Progenitor cell of endocrine pancreas (in vitro differentiated cells): ENCODE measurements around the gene PTCD3. TPM values are rescaled to one million over a fixed set of nuclear protein-coding genes. Genes with fewer than 3 reads are reported as not detected.

ENCODE experiments used
- DNase-seq: peaks from one replicate; pipeline ENCODE4 v3.0.0; 2021; ENCODE audit warnings: low spot score; ENCODE audit not compliant: unreplicated experiment
- H3K27ac Mint-ChIP-seq: 2 replicates; pipeline ENCODE4 v1.8.0; 2021; ENCODE audit warnings: mild to moderate bottlenecking, moderate library complexity, mixed read lengths
- H3K27me3 Mint-ChIP-seq: 2 replicates; pipeline ENCODE4 v1.8.0; 2021; ENCODE audit warnings: mixed read lengths
- H3K36me3 Mint-ChIP-seq: 2 replicates; pipeline ENCODE4 v1.8.0; 2022; ENCODE audit warnings: mixed read lengths; ENCODE audit not compliant: insufficient read depth
- H3K4me1 Mint-ChIP-seq: 2 replicates; pipeline ENCODE4 v1.8.0; 2021; ENCODE audit warnings: low read depth, mixed read lengths
- H3K4me3 Mint-ChIP-seq: 2 replicates; pipeline ENCODE4 v1.8.0; 2021; ENCODE audit warnings: low read depth, mild to moderate bottlenecking, moderate library complexity, mixed read lengths
- H3K9me3 Mint-ChIP-seq: 2 replicates; pipeline ENCODE4 v1.8.0; 2021; ENCODE audit warnings: low read depth, mixed read lengths
- CTCF ChIP-seq: fragments of 200-600 bp; sonication (generic); IDR thresholded peaks from one replicate; pipeline ENCODE4 v1.5.0; 2021; ENCODE audit warnings: antibody characterized with exemption, mild to moderate bottlenecking; ENCODE audit not compliant: unreplicated experiment
- total RNA-seq: library from RNA; stranded (reverse); gene quantifications from 2 replicates; pipeline ENCODE4 v1.2.1, GENCODE V29; 2021

Gene PTCD3
- total RNA-seq, 1 donor from 2014 or later: 163 TPM

- Mint-ChIP-seq H3K27ac (peak overlapping the region; percentile 77), H3K4me1 (no peaks in the 10 kb centered on the region), H3K9me3 (no peaks in the 10 kb centered on the region), H3K36me3 (peaks cover 23% of the 10 kb centered on the region), H3K27me3 (no peaks in the 10 kb centered on the region), H3K4me3 (no peak overlapping the region)
- DNase-seq: no peak
- no peak for TF ChIP-seq CTCF
Measured at GRCh38 chr2:86160156-86160952, 54.3 kb downstream of the PTCD3 start.

- TF ChIP-seq CTCF: no peak
- Mint-ChIP-seq H3K4me1 (peaks cover 6% of the 10 kb centered on the region), H3K4me3 (no peak overlapping the region), H3K36me3 (peaks cover 22% of the 10 kb centered on the region), H3K27ac (no peak overlapping the region), H3K27me3 (no peaks in the 10 kb centered on the region), H3K9me3 (no peaks in the 10 kb centered on the region)
- DNase-seq: no peak
Measured at GRCh38 chr2:86170449-86170848, 64.4 kb downstream of the PTCD3 start.

GRCh38 chr2:86171295-86171694 is 65.3 kb downstream of the PTCD3 start:
- H3K36me3 Mint-ChIP-seq: peaks cover 21% of the 10 kb centered on the region
- H3K27me3 Mint-ChIP-seq: no peaks in the 10 kb centered on the region
- peaks cover 14% of the 10 kb centered on the region for H3K4me1 Mint-ChIP-seq
- no peak for DNase-seq
- no peak overlapping the region for H3K4me3 Mint-ChIP-seq
- no peak overlapping the region for H3K27ac Mint-ChIP-seq
- TF ChIP-seq CTCF: no peak
- no peaks in the 10 kb centered on the region for H3K9me3 Mint-ChIP-seq

GRCh38 chr2:86172610-86173009 is 66.6 kb downstream of the PTCD3 start:
- DNase-seq: no peak
- peak overlapping the region; percentile 90 for H3K27ac Mint-ChIP-seq
- peaks cover 21% of the 10 kb centered on the region for H3K36me3 Mint-ChIP-seq
- no peak overlapping the region for H3K4me3 Mint-ChIP-seq
- peaks cover 19% of the 10 kb centered on the region for H3K4me1 Mint-ChIP-seq
- no peaks in the 10 kb centered on the region for H3K27me3 Mint-ChIP-seq
- no peak for TF ChIP-seq CTCF
- no peaks in the 10 kb centered on the region for H3K9me3 Mint-ChIP-seq

- no peak overlapping the region for H3K27ac Mint-ChIP-seq
- no peaks in the 10 kb centered on the region for H3K27me3 Mint-ChIP-seq
- no peak for TF ChIP-seq CTCF
- no peak overlapping the region for H3K4me3 Mint-ChIP-seq
- peaks cover 18% of the 10 kb centered on the region for H3K36me3 Mint-ChIP-seq
- peaks cover 19% of the 10 kb centered on the region for H3K4me1 Mint-ChIP-seq
- H3K9me3 Mint-ChIP-seq: no peaks in the 10 kb centered on the region
- DNase-seq: no peak
Measured at GRCh38 chr2:86174445-86174844, 68.4 kb downstream of the PTCD3 start.
